ENCODE data around the gene IL5. TPM values are rescaled to one million over a fixed set of nuclear protein-coding genes. Genes with fewer than 3 reads are reported as not detected.

The IL5 gene
- total and polyA plus RNA-seq, 2 experiments from 2014 or later, result not detected

- Histone ChIP-seq H3K4me3 (peak overlapping the region; percentile 81), H3K36me3 (ENCODE audit: insufficient read depth) (peaks cover 3% of the 10 kb centered on the region; the same call in 1 of the 2 replicates), H3K4me1 (ENCODE audit: insufficient read depth) (peaks cover 7% of the 10 kb centered on the region; the same call in 1 of the 2 replicates), H3F3A (replicated peaks; ENCODE audit: low read depth) (0 out of 2 replicates have a peak, but pooled peaks cover 3% of the 10 kb centered on the region), H2AFZ (peak overlapping the region; percentile 94), H3K9me2 (ENCODE audit: insufficient read depth) (no peaks in the 10 kb centered on the region), H4K20me1 (replicated peaks; ENCODE audit: insufficient read depth) (no peaks in the 10 kb centered on the region), H3K27ac (ENCODE audit: low read depth) (no peak overlapping the region; the same call in 1 of the 2 replicates), H3K79me2 (replicated peaks; ENCODE audit: insufficient read depth) (peaks cover 14% of the 10 kb centered on the region), H3K4me2 (peak overlapping the region; percentile 75), H3K27me3 (ENCODE audit: insufficient read depth) (no peaks in the 10 kb centered on the region)
- ATAC-seq, result no peak
- H3K36me3 Mint-ChIP-seq (ENCODE audit: low read depth), result no peaks in the 10 kb centered on the region; the same call in 2 of the 3 replicates
- DNase-seq (ENCODE audit: low spot score), result no peak
- H3K4me3 Mint-ChIP-seq, result peak overlapping the region; percentile 98
- H3K4me1 Mint-ChIP-seq, result peaks cover 7% of the 10 kb centered on the region
- H3K27me3 Mint-ChIP-seq (ENCODE audit: insufficient read depth, low read depth, poor library complexity), result peaks cover 2% of the 10 kb centered on the region
- H3K27ac Mint-ChIP-seq, result peak overlapping the region; percentile 76; the same call in 1 of the 2 replicates
- no peaks in the 10 kb centered on the region; the same call in 2 of the 3 replicates for H3K9me3 Mint-ChIP-seq
- no peak for TF ChIP-seq JUNB (IDR thresholded peaks at IDR 0.05; ENCODE audit: unreplicated experiment)
- no peak for TF ChIP-seq NANOG (IDR thresholded peaks at IDR 0.05; ENCODE audit: borderline replicate concordance)
- TF ChIP-seq STAT1 (IDR thresholded peaks at IDR 0.05; ENCODE audit: unreplicated experiment), result no peak
- no peak for TF ChIP-seq REST (IDR thresholded peaks at IDR 0.05; ENCODE audit: unreplicated experiment)
- no peak for TF ChIP-seq ZNF114 (CRISPR knock-in tag; IDR thresholded peaks at IDR 0.05)
- no peak for TF ChIP-seq CREB1 (CRISPR knock-in tag; IDR thresholded peaks at IDR 0.05; ENCODE audit: low read depth)
Observed at GRCh38 chr5:132556153-132556762, 12.9 kb upstream of the IL5 start.

- H2AFZ ChIP-seq, result no peak overlapping the region
- Mint-ChIP-seq H3K4me1 (no peaks in the 10 kb centered on the region), H3K4me3 (no peak overlapping the region), H3K36me3 (ENCODE audit: low read depth) (no peaks in the 10 kb centered on the region), H3K9me3 (no peaks in the 10 kb centered on the region), H3K27me3 (ENCODE audit: insufficient read depth, low read depth, poor library complexity) (peaks cover 6% of the 10 kb centered on the region), H3K27ac (no peak overlapping the region)
- H3K4me3 ChIP-seq, result no peak overlapping the region
- H3K4me2 ChIP-seq, result no peak overlapping the region
- H3K4me1 ChIP-seq (ENCODE audit: insufficient read depth), result no peaks in the 10 kb centered on the region
- H3K79me2 ChIP-seq (replicated peaks; ENCODE audit: insufficient read depth), result no peaks in the 10 kb centered on the region
- no peaks in the 10 kb centered on the region for H3K9me2 ChIP-seq (ENCODE audit: insufficient read depth)
- no peaks in the 10 kb centered on the region for H4K20me1 ChIP-seq (replicated peaks; ENCODE audit: insufficient read depth)
- ATAC-seq (no peak), DNase-seq (ENCODE audit: low spot score) (no peak)
- H3F3A ChIP-seq (replicated peaks; ENCODE audit: low read depth), result no peaks in the 10 kb centered on the region
- no peaks in the 10 kb centered on the region for H3K36me3 ChIP-seq (ENCODE audit: insufficient read depth)
- no peak overlapping the region for H3K27ac ChIP-seq (ENCODE audit: low read depth)
- no peaks in the 10 kb centered on the region for H3K27me3 ChIP-seq (ENCODE audit: insufficient read depth)
- no peak for TF ChIP-seq ZNF331 (CRISPR knock-in tag; IDR thresholded peaks at IDR 0.05; ENCODE audit: low read depth)
- no peak for TF ChIP-seq NANOG (IDR thresholded peaks at IDR 0.05; ENCODE audit: borderline replicate concordance)
- TF ChIP-seq ZNF114 (CRISPR knock-in tag; IDR thresholded peaks at IDR 0.05), result no peak
- TF ChIP-seq STAT1 (IDR thresholded peaks at IDR 0.05; ENCODE audit: unreplicated experiment), result no peak
- no peak for TF ChIP-seq POLR2AphosphoS5 (IDR thresholded peaks at IDR 0.05; ENCODE audit: low read depth)
- TF ChIP-seq EZH2 (IDR thresholded peaks at IDR 0.05; ENCODE audit: low read depth, unreplicated experiment), result no peak
- no peak for TF ChIP-seq ZNF462 (CRISPR knock-in tag; IDR thresholded peaks at IDR 0.05)
- no peak for TF ChIP-seq JUNB (IDR thresholded peaks at IDR 0.05; ENCODE audit: unreplicated experiment)
Observed at GRCh38 chr5:132549576-132549975, 6.3 kb upstream of the IL5 start.
